Activated gamma-delta T cell (primary cell): Measurements from ENCODE around the gene RTN4RL1.

Source experiments
- DNase-seq: peaks from one replicate; lab custom pipeline; 2025; lab: John Stamatoyannopoulos, UW
- total RNA-seq, 2 donors: gene quantifications; one replicate each; lab custom pipeline; 2026; lab: John Stamatoyannopoulos, UW

The RTN4RL1 gene
- 0.87 reads per million in 2 donors for total RNA-seq

DNA sequence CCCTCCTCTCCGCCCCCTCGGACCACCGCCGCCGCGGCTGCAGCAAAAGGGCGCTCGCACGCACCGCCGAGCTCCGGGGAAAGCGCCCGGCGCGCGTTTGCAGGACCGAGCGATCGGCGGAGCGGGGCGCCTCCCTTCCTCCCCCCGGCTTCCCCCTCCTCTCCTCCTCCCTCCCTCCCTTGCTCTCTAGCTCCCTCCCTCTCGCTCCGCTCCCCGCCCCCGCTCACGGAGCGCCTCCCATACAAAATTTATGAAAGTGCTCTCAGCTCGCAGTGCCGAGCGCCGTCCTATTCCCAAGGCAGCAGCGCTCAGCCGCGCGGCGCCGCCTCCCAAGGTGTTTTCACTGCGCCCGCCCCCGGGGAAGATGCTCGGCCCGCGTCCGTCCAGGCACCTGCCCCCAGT lies at the start of gene RTN4RL1:
TSS of gene RTN4RL1 (minus strand) at position 115 of the 402 bp plus-strand sequence. CDS start 469 bp downstream, outside the sequence.
- DNase-seq = peak; percentile 45

DNA sequence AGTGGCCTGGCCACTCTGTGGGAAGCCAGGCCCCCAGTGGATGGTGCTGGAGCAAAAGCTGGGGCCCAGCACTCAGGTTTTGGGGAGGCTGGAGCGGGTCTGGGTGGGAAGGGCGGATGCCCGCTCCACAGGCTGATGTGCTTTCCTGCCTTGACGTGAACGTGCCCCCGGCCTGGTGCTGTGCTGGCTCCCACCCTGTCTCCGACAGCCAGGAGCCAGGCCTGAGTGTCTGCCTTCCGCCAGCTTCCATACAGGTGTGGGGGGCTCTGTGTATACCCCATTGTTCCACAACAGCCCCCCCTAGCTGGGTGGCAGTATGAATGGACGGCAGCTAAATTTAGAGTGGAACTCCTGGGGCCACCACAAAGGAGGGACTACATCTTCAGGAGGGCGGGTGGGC lies 49.8 kb upstream of the RTN4RL1 start:
- no peak for DNase-seq

DNA sequence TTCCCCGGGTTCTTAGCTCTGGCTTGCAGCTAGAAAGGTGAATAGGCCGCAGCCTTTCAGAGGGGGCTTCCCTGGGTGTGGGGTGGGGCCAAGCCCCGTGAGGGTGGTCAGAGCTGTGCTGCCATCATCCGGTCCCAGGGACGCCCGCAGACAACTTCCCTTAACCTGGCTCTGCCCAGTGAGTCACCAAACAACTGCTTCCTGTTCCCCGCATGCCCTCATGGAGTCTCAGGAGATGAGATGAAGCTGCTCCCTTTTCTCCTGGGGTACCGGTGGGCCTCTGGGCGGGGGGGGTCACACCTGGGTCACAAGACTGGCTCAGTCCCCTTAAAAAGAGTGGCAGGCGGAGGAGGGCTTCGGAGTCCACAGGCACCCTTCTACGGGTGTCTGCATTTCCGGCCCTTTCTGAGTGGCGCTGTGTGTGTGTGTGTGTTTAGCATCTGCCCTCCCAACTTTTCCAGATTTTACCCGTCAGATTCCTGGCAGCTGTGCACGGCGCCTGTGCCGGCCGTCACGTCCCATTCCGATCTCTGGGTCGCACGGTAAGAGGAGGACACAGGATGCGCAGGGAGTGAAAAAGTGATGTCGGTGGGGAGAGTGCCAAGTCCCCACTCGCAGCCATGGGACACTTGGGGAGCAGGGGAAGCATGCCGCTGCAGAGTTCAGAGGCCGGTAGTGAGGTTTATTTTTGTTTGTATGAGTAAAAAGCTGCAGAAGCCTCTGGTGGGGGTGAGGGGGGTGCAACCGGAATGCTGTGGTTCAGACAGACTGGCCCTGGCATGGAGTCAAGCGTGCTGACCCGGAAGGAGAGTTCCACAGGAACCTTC lies 46.5 kb upstream of the RTN4RL1 start:
- no peak for DNase-seq

DNA sequence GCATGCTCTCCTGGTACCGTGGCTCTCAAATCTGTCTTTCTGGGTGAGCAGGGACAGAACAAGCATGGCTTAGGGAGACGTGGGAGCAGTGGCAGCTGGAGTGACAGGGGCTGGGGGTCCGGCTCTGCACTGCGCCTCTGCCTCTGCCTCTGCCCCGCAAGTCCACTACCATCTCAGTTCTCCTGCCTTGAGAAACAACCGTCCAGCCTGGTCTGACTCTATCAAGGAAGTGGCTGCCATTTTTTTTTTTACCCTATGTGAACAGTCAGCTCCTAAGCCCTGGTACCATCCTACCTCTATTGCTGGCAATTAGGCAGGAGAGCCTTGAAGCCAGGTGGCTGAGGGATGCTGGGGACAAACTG lies 45.9 kb upstream of the RTN4RL1 start:
- DNase-seq = no peak

GRCh38 chr17:2070241-2071023 lies 45.3 kb upstream of the RTN4RL1 start:
- DNase-seq = no peak

GRCh38 chr17:2068519-2069051 lies 43.5 kb upstream of the RTN4RL1 start:
- no peak for DNase-seq

GRCh38 chr17:2068031-2068518 lies 42.9 kb upstream of the RTN4RL1 start:
- DNase-seq = no peak

- DNase-seq = no peak
These were observed 42.5 kb upstream of the RTN4RL1 start for GRCh38 chr17:2067608-2068024.

- no peak for DNase-seq
These were observed 42.0 kb upstream of the RTN4RL1 start for GRCh38 chr17:2067048-2067561.

DNA sequence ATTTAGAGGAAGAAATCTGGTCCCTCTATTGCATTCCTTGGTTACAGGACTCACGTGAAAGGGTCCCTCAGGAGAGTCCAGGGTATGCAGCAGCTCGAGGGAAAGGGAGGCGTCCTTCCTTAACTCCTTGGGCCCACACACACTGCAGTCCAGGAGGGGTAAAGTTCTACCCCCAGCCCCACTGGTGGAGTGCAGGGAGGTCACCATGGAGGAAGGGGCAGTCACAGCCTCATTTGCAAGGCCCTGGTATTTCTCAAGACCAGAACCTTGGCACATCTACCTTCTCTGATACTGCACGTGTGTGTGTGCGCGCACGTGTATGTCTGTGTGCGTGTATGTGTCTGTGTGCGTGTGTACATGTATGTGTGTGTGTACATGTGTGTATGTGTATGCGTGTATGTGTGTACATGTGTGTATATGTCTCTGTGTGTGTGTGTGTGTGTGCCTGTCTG lies 40.8 kb upstream of the RTN4RL1 start:
- no peak for DNase-seq

- DNase-seq = no peak
These were observed 40.0 kb upstream of the RTN4RL1 start for GRCh38 chr17:2064980-2065785.

- DNase-seq = no peak
These were observed 39.4 kb upstream of the RTN4RL1 start for GRCh38 chr17:2064520-2064971.

DNA sequence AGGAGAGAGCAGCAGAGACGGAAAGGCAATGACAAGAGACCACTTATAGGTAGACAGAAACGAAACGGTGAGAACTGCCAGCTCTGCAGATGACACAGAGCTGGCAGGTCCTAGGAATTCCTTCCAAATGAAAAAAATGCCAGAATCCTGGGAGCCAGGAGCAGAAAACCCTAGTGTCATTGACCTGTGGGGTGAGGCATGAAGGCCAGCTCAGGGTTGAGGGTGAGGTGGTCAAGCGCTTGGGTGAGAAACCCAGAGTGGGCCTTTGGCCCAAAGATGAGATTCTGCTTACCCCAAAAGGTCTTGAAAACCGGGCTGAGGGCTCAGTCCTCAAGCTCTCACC lies 39.0 kb upstream of the RTN4RL1 start:
- DNase-seq = no peak

GRCh38 chr17:2063261-2064146 lies 38.4 kb upstream of the RTN4RL1 start:
- no peak for DNase-seq

- DNase-seq = no peak
These were observed 37.5 kb upstream of the RTN4RL1 start for GRCh38 chr17:2062571-2063183.

DNA sequence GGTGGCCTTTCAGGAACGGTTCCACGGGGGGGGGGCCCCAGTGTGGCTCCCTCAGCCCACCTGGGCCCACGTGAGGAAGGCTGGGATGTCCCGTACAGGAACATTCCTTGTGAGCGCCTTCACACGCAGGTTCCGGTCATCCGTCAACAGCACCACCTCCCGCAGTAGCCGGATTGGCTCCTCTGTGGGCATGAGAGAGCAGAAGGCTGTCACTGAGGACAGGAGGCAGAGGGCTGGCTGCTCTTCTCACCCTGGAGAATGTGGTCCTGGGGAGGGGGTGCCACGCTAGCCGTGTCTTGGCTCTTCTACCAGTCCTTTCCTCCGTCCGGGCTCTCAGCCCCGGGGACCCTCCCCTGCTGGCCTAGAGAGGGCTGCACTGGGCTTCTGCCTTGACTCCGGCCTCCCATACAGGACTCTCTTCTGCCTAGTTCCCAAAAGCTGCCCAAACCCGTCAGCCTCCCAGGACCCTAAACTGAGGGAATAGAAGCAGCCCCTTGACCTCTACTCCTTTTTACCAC lies 36.4 kb upstream of the RTN4RL1 start:
- no peak for DNase-seq

DNA sequence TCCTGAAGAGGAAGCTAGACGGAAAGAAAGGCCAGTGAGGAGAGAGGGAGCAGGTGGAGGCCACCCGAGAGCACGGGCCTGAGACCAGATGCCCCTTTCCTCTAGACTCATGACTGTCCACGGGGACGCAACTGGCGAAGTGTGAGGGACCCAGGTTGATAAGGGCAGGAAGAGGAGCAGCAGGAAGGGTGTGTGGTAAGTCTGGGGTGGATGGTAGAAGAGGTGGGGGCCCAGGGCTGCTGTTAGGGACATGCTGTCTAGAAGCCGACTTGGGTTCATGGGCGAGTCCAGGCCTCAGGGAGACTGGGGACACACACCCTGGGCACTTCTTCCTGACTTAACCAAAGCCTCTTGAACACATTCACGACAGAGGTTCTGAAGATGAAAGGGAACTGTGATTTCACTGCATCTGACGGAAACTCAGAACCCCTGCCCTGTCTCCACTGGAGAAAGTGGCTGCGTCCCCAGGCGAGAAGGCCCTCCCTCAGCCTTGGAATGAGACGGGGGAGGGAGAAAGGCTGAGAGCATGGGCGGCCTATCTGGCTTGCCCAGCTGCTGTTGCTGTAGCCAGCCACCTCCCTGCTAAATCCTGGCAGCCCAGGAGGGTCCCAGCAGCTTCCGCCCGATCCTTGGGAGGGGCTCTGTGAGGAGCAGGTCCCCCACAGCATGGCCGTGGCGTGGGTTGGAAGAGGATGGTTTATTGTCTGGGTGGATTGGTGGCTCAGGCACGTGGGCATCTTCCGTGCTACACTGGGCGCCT lies 35.7 kb upstream of the RTN4RL1 start:
- DNase-seq = no peak

DNA sequence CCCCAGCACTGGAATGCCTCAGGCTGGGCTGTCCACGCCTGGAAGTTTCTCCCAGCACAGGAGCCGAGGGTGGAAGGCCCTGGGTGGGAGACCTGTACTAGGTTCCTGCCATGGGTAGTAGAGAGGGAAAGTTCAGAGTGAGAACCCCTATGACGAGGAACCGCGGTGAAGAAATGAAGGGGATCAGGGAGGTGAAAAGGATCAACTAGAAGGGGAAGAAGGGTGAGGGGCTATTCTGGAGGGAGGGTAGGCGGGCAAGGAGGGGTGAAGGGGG lies 35.2 kb upstream of the RTN4RL1 start:
- no peak for DNase-seq
